K562 treated with DMSO at 1 percent for 48 hours (cell line): Measurements from ENCODE around the gene DLGAP4. TPM values are rescaled to one million over a fixed set of nuclear protein-coding genes. Genes with fewer than 3 reads are reported as not detected.

Experiments used
- total RNA-seq: library from RNA; unstranded; fragments of 300-600 nt; gene quantifications from 2 replicates; pipeline ENCODE4 v1.2.3, GENCODE V29; 2022; ENCODE audit warnings: low replicate concordance; ENCODE audit errors: extremely low read depth

Gene DLGAP4
- total RNA-seq, result not detected in 2 replicates

GRCh38 chr20:36305602-36306551 is at the start of gene DLGAP4:
TSS of gene DLGAP4 (plus strand) at chr20:36306339. CDS start at chr20:36431718, 125,379 bp downstream.

GRCh38 chr20:36541227-36541767 is 235.2 kb downstream of the DLGAP4 start, which contains the start of gene MYL9:
TSS of gene MYL9 (plus strand) at chr20:36541519. CDS start at chr20:36544885, 3,366 bp downstream.

GRCh38 chr20:36573103-36573797 is 267.1 kb downstream of the DLGAP4 start, which contains the start of gene TGIF2:
TSS of gene TGIF2 (plus strand) at chr20:36573597. CDS start at chr20:36578775, 5,178 bp downstream.

Other genes starting within 250 kb of the DLGAP4 start
- gene EPB41L1, start 151.6 kb upstream of the DLGAP4 start, total RNA-seq, result not detected in 2 replicates
- not detected in 2 replicates for gene AAR2, start 69.9 kb upstream of the DLGAP4 start, total RNA-seq
- gene MYL9, start 235.2 kb downstream of the DLGAP4 start, total RNA-seq, result not detected in 2 replicates